Measurements from ENCODE around the gene PPIL6. TPM values are rescaled to one million over a fixed set of nuclear protein-coding genes. Genes with fewer than 3 reads are reported as not detected.
A peak's percentile ranks its signal among the peaks of the same experiment; 100 is the strongest.

The PPIL6 gene
- total and polyA plus RNA-seq, 2 donors, result 1.3 to 1.4 TPM

- Histone ChIP-seq H3K9me3 (ENCODE audit: control insufficient read depth in 2 of 2, insufficient read depth in 1 of 2, low read length in 1 of 2) (peaks cover 0 to 1% of the 10 kb centered on the region in 2 donors), H3K27me3 (ENCODE audit: control insufficient read depth in 2 of 2, insufficient read depth in 1 of 2, low read length in 1 of 2) (peaks cover 0 to 5% of the 10 kb centered on the region in 2 donors), H3K27ac (ENCODE audit: low read depth in 1 of 2, low read length in 1 of 2) (no peak overlapping the region), H3K36me3 (ENCODE audit: control insufficient read depth in 2 of 2, insufficient read depth in 2 of 2, low read length in 1 of 2) (peaks cover 12 to 16% of the 10 kb centered on the region in 2 donors), H3K4me3 (ENCODE audit: low read length in 2 of 2) (no peak overlapping the region), H3K4me1 (ENCODE audit: control insufficient read depth in 2 of 2, insufficient read depth in 2 of 2, low read length in 2 of 2) (peaks cover 23 to 55% of the 10 kb centered on the region in 2 donors)
- 97% methylated on average over 2 of the region's 2 CpGs for WGBS
- no peak for DNase-seq (ENCODE audit: low read depth in 6 of 9, low spot score in 9 of 9)
These were observed 12.7 kb upstream of the PPIL6 start for GRCh38 chr6:109453156-109453555.

GRCh38 chr6:109452181-109452580, 11.8 kb upstream of the PPIL6 start:
- peaks cover 0 to 1% of the 10 kb centered on the region in 2 donors for H3K9me3 ChIP-seq (ENCODE audit: control insufficient read depth in 2 of 2, insufficient read depth in 1 of 2, low read length in 1 of 2)
- no peak overlapping the region for H3K4me3 ChIP-seq (ENCODE audit: low read length in 2 of 2)
- DNase-seq (ENCODE audit: low read depth in 6 of 9, low spot score in 9 of 9), result no peak
- WGBS, result 98% methylated on average over 9 of the region's 9 CpGs
- peaks cover 23 to 55% of the 10 kb centered on the region in 2 donors for H3K4me1 ChIP-seq (ENCODE audit: control insufficient read depth in 2 of 2, insufficient read depth in 2 of 2, low read length in 2 of 2)
- peaks cover 0 to 5% of the 10 kb centered on the region in 2 donors for H3K27me3 ChIP-seq (ENCODE audit: control insufficient read depth in 2 of 2, insufficient read depth in 1 of 2, low read length in 1 of 2)
- H3K27ac ChIP-seq (ENCODE audit: low read depth in 1 of 2, low read length in 1 of 2), result no peak overlapping the region
- peaks cover 18 to 20% of the 10 kb centered on the region in 2 donors for H3K36me3 ChIP-seq (ENCODE audit: control insufficient read depth in 2 of 2, insufficient read depth in 2 of 2, low read length in 1 of 2)

- peaks cover 0 to 5% of the 10 kb centered on the region in 2 donors for H3K27me3 ChIP-seq (ENCODE audit: control insufficient read depth in 2 of 2, insufficient read depth in 1 of 2, low read length in 1 of 2)
- 95% methylated on average over 7 of the region's 7 CpGs for WGBS
- H3K9me3 ChIP-seq (ENCODE audit: control insufficient read depth in 2 of 2, insufficient read depth in 1 of 2, low read length in 1 of 2), result peaks cover 0 to 1% of the 10 kb centered on the region in 2 donors
- H3K4me3 ChIP-seq (ENCODE audit: low read length in 2 of 2), result no peak overlapping the region
- DNase-seq (ENCODE audit: low read depth in 6 of 9, low spot score in 9 of 9), result no peak
- no peak overlapping the region for H3K27ac ChIP-seq (ENCODE audit: low read depth in 1 of 2, low read length in 1 of 2)
- peaks cover 26 to 28% of the 10 kb centered on the region in 2 donors for H3K36me3 ChIP-seq (ENCODE audit: control insufficient read depth in 2 of 2, insufficient read depth in 2 of 2, low read length in 1 of 2)
- H3K4me1 ChIP-seq (ENCODE audit: control insufficient read depth in 2 of 2, insufficient read depth in 2 of 2, low read length in 2 of 2), result peaks cover 23 to 48% of the 10 kb centered on the region in 2 donors
These were observed 10.9 kb upstream of the PPIL6 start for GRCh38 chr6:109451376-109451775.

- H3K4me3 ChIP-seq (ENCODE audit: low read length in 2 of 2), result no peak overlapping the region
- DNase-seq (ENCODE audit: low read depth in 6 of 9, low spot score in 9 of 9), result no peak
- peaks cover 19 to 44% of the 10 kb centered on the region in 2 donors for H3K4me1 ChIP-seq (ENCODE audit: control insufficient read depth in 2 of 2, insufficient read depth in 2 of 2, low read length in 2 of 2)
- H3K27me3 ChIP-seq (ENCODE audit: control insufficient read depth in 2 of 2, insufficient read depth in 1 of 2, low read length in 1 of 2), result no peaks in the 10 kb centered on the region
- WGBS, result 95% methylated on average over 3 of the region's 3 CpGs
- no peak overlapping the region for H3K27ac ChIP-seq (ENCODE audit: low read depth in 1 of 2, low read length in 1 of 2)
- peaks cover 1 to 4% of the 10 kb centered on the region in 2 donors for H3K9me3 ChIP-seq (ENCODE audit: control insufficient read depth in 2 of 2, insufficient read depth in 1 of 2, low read length in 1 of 2)
- H3K36me3 ChIP-seq (ENCODE audit: control insufficient read depth in 2 of 2, insufficient read depth in 2 of 2, low read length in 1 of 2), result peaks cover 32 to 33% of the 10 kb centered on the region in 2 donors
These were observed 10.4 kb upstream of the PPIL6 start for GRCh38 chr6:109450801-109451200.

- WGBS, result 71% methylated on average over 16 of the region's 16 CpGs
- H3K36me3 ChIP-seq (ENCODE audit: control insufficient read depth in 2 of 2, insufficient read depth in 2 of 2, low read length in 1 of 2), result peaks cover 39 to 41% of the 10 kb centered on the region in 2 donors
- peaks cover 1 to 4% of the 10 kb centered on the region in 2 donors for H3K9me3 ChIP-seq (ENCODE audit: control insufficient read depth in 2 of 2, insufficient read depth in 1 of 2, low read length in 1 of 2)
- peak in 2 of 9 donors; percentile 41 to 55 for DNase-seq (ENCODE audit: low read depth in 6 of 9, low spot score in 9 of 9)
- H3K4me3 ChIP-seq (ENCODE audit: low read length in 2 of 2), result no peak overlapping the region
- no peak overlapping the region for H3K27ac ChIP-seq (ENCODE audit: low read depth in 1 of 2, low read length in 1 of 2)
- peaks cover 19 to 40% of the 10 kb centered on the region in 2 donors for H3K4me1 ChIP-seq (ENCODE audit: control insufficient read depth in 2 of 2, insufficient read depth in 2 of 2, low read length in 2 of 2)
- no peaks in the 10 kb centered on the region for H3K27me3 ChIP-seq (ENCODE audit: control insufficient read depth in 2 of 2, insufficient read depth in 1 of 2, low read length in 1 of 2)
These were observed 9.6 kb upstream of the PPIL6 start for GRCh38 chr6:109449795-109450673.

GRCh38 chr6:109449064-109449794, 8.8 kb upstream of the PPIL6 start:
- no peak overlapping the region for H3K27ac ChIP-seq (ENCODE audit: low read depth in 1 of 2, low read length in 1 of 2)
- peaks cover 14 to 32% of the 10 kb centered on the region in 2 donors for H3K4me1 ChIP-seq (ENCODE audit: control insufficient read depth in 2 of 2, insufficient read depth in 2 of 2, low read length in 2 of 2)
- no peak overlapping the region for H3K4me3 ChIP-seq (ENCODE audit: low read length in 2 of 2)
- H3K36me3 ChIP-seq (ENCODE audit: control insufficient read depth in 2 of 2, insufficient read depth in 2 of 2, low read length in 1 of 2), result peaks cover 47 to 49% of the 10 kb centered on the region in 2 donors
- no peak for DNase-seq (ENCODE audit: low read depth in 6 of 9, low spot score in 9 of 9)
- H3K27me3 ChIP-seq (ENCODE audit: control insufficient read depth in 2 of 2, insufficient read depth in 1 of 2, low read length in 1 of 2), result no peaks in the 10 kb centered on the region
- H3K9me3 ChIP-seq (ENCODE audit: control insufficient read depth in 2 of 2, insufficient read depth in 1 of 2, low read length in 1 of 2), result peaks cover 1 to 4% of the 10 kb centered on the region in 2 donors
- 94% methylated on average over 19 of the region's 19 CpGs for WGBS

GRCh38 chr6:109448615-109449014, 8.2 kb upstream of the PPIL6 start:
- DNase-seq (ENCODE audit: low read depth in 6 of 9, low spot score in 9 of 9), result no peak
- Histone ChIP-seq H3K27me3 (ENCODE audit: control insufficient read depth in 2 of 2, insufficient read depth in 1 of 2, low read length in 1 of 2) (no peaks in the 10 kb centered on the region), H3K9me3 (ENCODE audit: control insufficient read depth in 2 of 2, insufficient read depth in 1 of 2, low read length in 1 of 2) (peaks cover 1 to 4% of the 10 kb centered on the region in 2 donors), H3K36me3 (ENCODE audit: control insufficient read depth in 2 of 2, insufficient read depth in 2 of 2, low read length in 1 of 2) (peaks cover 53 to 55% of the 10 kb centered on the region in 2 donors), H3K27ac (ENCODE audit: low read depth in 1 of 2, low read length in 1 of 2) (no peak overlapping the region), H3K4me1 (ENCODE audit: control insufficient read depth in 2 of 2, insufficient read depth in 2 of 2, low read length in 2 of 2) (peaks cover 9 to 26% of the 10 kb centered on the region in 2 donors), H3K4me3 (ENCODE audit: low read length in 2 of 2) (no peak overlapping the region)
- WGBS, result 95% methylated on average over 7 of the region's 7 CpGs

- peaks cover 8 to 21% of the 10 kb centered on the region in 2 donors for H3K4me1 ChIP-seq (ENCODE audit: control insufficient read depth in 2 of 2, insufficient read depth in 2 of 2, low read length in 2 of 2)
- 94% methylated on average over 8 of the region's 8 CpGs for WGBS
- peaks cover 1 to 4% of the 10 kb centered on the region in 2 donors for H3K9me3 ChIP-seq (ENCODE audit: control insufficient read depth in 2 of 2, insufficient read depth in 1 of 2, low read length in 1 of 2)
- no peak overlapping the region for H3K27ac ChIP-seq (ENCODE audit: low read depth in 1 of 2, low read length in 1 of 2)
- no peaks in the 10 kb centered on the region for H3K27me3 ChIP-seq (ENCODE audit: control insufficient read depth in 2 of 2, insufficient read depth in 1 of 2, low read length in 1 of 2)
- H3K36me3 ChIP-seq (ENCODE audit: control insufficient read depth in 2 of 2, insufficient read depth in 2 of 2, low read length in 1 of 2), result peaks cover 56 to 59% of the 10 kb centered on the region in 2 donors
- DNase-seq (ENCODE audit: low read depth in 6 of 9, low spot score in 9 of 9), result no peak
- H3K4me3 ChIP-seq (ENCODE audit: low read length in 2 of 2), result no peak overlapping the region
These were observed 7.6 kb upstream of the PPIL6 start for GRCh38 chr6:109447878-109448555.

Measured in thymus (tissue), 11 donors.